Neural cell (in vitro differentiated cells): ENCODE measurements around the gene GRPR. TPM values are rescaled to one million over a fixed set of nuclear protein-coding genes. Genes with fewer than 3 reads are reported as not detected.

Experiments
- H2AFZ ChIP-seq: fragments of 200-600, 300-800 bp; sonication (generic), shearing (Covaris generic); 2 replicates; pipeline ENCODE4 v1.6.0; 2014; ENCODE audit warnings: low read depth, mild to moderate bottlenecking, antibody characterized with exemption, low read length, moderate library complexity
- H3F3A ChIP-seq: fragments of 200-600 bp; shearing (Covaris generic); 2 replicates; pipeline ENCODE4 v1.6.1; 2016; ENCODE audit warnings: mild to moderate bottlenecking, moderate library complexity, mixed read lengths, antibody characterized with exemption, low read length; ENCODE audit not compliant: insufficient read depth, poor library complexity, severe bottlenecking
- H3K27ac ChIP-seq: fragments of 200-600, 300-800 bp; sonication (generic), shearing (Covaris generic); 2 replicates; pipeline ENCODE4 v1.5.1; 2014; ENCODE audit warnings: mild to moderate bottlenecking, low read length, moderate library complexity
- H3K27me3 ChIP-seq: fragments of 300-800, 200-600 bp; sonication (generic), shearing (Covaris generic); 2 replicates; pipeline ENCODE4 v1.6.0; 2014; ENCODE audit warnings: mild to moderate bottlenecking, low read depth, low read length, moderate library complexity; ENCODE audit not compliant: insufficient read depth
- H3K36me3 ChIP-seq: fragments of 300-800, 200-600 bp; sonication (generic), shearing (Covaris generic); 2 replicates; pipeline ENCODE4 v1.5.1; 2014; ENCODE audit warnings: mild to moderate bottlenecking, antibody characterized with exemption, low read length, moderate library complexity; ENCODE audit not compliant: insufficient read depth
- H3K4me2 ChIP-seq: fragments of 300-800, 200-600 bp; sonication (generic), shearing (Covaris generic); 2 replicates; pipeline ENCODE4 v1.6.0; 2014; ENCODE audit warnings: mild to moderate bottlenecking, low read length
- H3K4me3 ChIP-seq: fragments of 300-800, 200-600 bp; sonication (generic), shearing (Covaris generic); 2 replicates; pipeline ENCODE4 v1.5.1; 2014; ENCODE audit warnings: mild to moderate bottlenecking, low read length, moderate library complexity
- H3K79me2 ChIP-seq: fragments of 200-600 bp; shearing (Covaris generic); replicated peaks from 2 replicates; pipeline ENCODE4 v1.6.0; 2014; ENCODE audit warnings: mild to moderate bottlenecking, low read length, moderate library complexity; ENCODE audit not compliant: insufficient read depth
- H3K9ac ChIP-seq: fragments of 300-800, 200-600 bp; sonication (generic), shearing (Covaris generic); 2 replicates; pipeline ENCODE4 v1.6.1; 2016; ENCODE audit warnings: mild to moderate bottlenecking, low read length, mixed read lengths
- H3K9me2 ChIP-seq: fragments of 200-600 bp; shearing (Covaris generic); 2 replicates; pipeline ENCODE4 v1.6.1; 2016; ENCODE audit warnings: mild to moderate bottlenecking, low read length, mixed read lengths; ENCODE audit not compliant: insufficient read depth
- H3K9me3 ChIP-seq: fragments of 200-600, 300-800 bp; sonication (generic), shearing (Covaris generic); 2 replicates; pipeline ENCODE4 v1.6.1; 2016; ENCODE audit warnings: mild to moderate bottlenecking, mixed run types, low read length, moderate library complexity, mixed read lengths
- H4K20me1 ChIP-seq: fragments of 200-600 bp; shearing (Covaris generic); 2 replicates; pipeline ENCODE4 v1.6.1; 2016; ENCODE audit warnings: mild to moderate bottlenecking, mixed run types; ENCODE audit not compliant: insufficient read depth
- EP300 ChIP-seq: fragments of 450-650 bp; conservative IDR thresholded peaks from 2 replicates; pipeline ENCODE4 v1.6.1; 2014; ENCODE audit warnings: antibody characterized with exemption, mild to moderate bottlenecking, moderate library complexity; ENCODE audit not compliant: poor library complexity, severe bottlenecking
- EZH2 ChIP-seq: fragments of 200-600, 300-800 bp; shearing (Covaris generic), sonication (generic); IDR thresholded peaks from 2 replicates; pipeline ENCODE4 v1.6.1; 2014; ENCODE audit warnings: antibody characterized with exemption, low read length, borderline replicate concordance, mild to moderate bottlenecking; ENCODE audit not compliant: insufficient read depth, poor library complexity, severe bottlenecking
- MXI1 ChIP-seq: fragments of 450-650 bp; conservative IDR thresholded peaks from 2 replicates; pipeline ENCODE4 v1.6.1; 2014; ENCODE audit warnings: antibody characterized with exemption, mild to moderate bottlenecking; ENCODE audit not compliant: poor library complexity, severe bottlenecking
- POLR2AphosphoS5 ChIP-seq: IDR thresholded peaks from 2 replicates; pipeline ENCODE4 v1.6.1; 2012
- RAD21 ChIP-seq: fragments of 450-650 bp; conservative IDR thresholded peaks from 2 replicates; pipeline ENCODE4 v1.6.1; 2014; ENCODE audit warnings: antibody characterized with exemption, mild to moderate bottlenecking, moderate library complexity
- SMC3 ChIP-seq: fragments of 450-650 bp; conservative IDR thresholded peaks from 2 replicates; pipeline ENCODE4 v1.6.1; 2014; ENCODE audit warnings: antibody characterized with exemption, mild to moderate bottlenecking, moderate library complexity; ENCODE audit not compliant: poor library complexity
- TAF1 ChIP-seq: IDR thresholded peaks from 2 replicates; pipeline ENCODE4 v1.6.1; 2012; ENCODE audit warnings: low read depth
- polyA plus RNA-seq: library from polyadenylated mRNA; depleted of rRNA; stranded (reverse); fragments of >200 nt; gene quantifications from 2 replicates; pipeline ENCODE4 v1.2.3, GENCODE V29; 2014
- TF ChIP-seq, protein P1 (sequence below): IDR thresholded peaks from 2 replicates; pipeline ENCODE4 v1.6.1; 2012; ENCODE audit warnings: borderline replicate concordance
- TF ChIP-seq, protein P2 (sequence below): fragments of 450-650 bp; IDR thresholded peaks from 2 replicates; pipeline ENCODE4 v1.5.1; 2014; ENCODE audit warnings: antibody characterized with exemption, mild to moderate bottlenecking, moderate library complexity; ENCODE audit not compliant: poor library complexity, severe bottlenecking

The GRPR gene
- polyA plus RNA-seq, 1 donor from 2014 or later = not detected

DNA sequence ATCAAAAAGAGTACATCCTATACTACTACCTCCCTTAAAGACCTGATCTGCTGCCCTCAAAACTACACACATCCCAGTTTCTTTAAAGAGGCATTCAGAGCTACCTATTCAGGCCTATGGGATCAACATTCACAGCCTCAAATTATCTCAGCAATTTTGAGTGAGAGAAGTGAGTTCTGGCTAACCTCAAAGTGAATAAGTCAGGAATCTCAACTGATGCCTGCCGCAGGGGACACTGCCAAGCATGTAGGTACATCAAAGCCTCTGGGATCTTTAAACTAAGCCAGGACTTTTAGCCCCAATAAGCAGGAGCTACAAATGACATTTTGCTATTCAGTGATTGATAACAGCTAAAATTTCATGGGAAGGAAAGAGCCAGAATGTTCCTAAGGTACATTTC is 11.6 kb downstream of the GRPR start:
- Histone ChIP-seq H3K4me3 (no peak overlapping the region), H3K9me2 (no peaks in the 10 kb centered on the region), H3K9ac (no peak overlapping the region), H3K36me3 (no peaks in the 10 kb centered on the region), H2AFZ (no peak overlapping the region), H3K79me2 (no peaks in the 10 kb centered on the region), H3K4me2 (no peak overlapping the region), H3F3A (no peaks in the 10 kb centered on the region), H3K27ac (no peak overlapping the region), H4K20me1 (no peaks in the 10 kb centered on the region), H3K9me3 (no peaks in the 10 kb centered on the region), H3K27me3 (no peaks in the 10 kb centered on the region)
- TF ChIP-seq EZH2 (no peak), POLR2AphosphoS5 (no peak), RAD21 (no peak)
- TF ChIP-seq, protein P1, sequence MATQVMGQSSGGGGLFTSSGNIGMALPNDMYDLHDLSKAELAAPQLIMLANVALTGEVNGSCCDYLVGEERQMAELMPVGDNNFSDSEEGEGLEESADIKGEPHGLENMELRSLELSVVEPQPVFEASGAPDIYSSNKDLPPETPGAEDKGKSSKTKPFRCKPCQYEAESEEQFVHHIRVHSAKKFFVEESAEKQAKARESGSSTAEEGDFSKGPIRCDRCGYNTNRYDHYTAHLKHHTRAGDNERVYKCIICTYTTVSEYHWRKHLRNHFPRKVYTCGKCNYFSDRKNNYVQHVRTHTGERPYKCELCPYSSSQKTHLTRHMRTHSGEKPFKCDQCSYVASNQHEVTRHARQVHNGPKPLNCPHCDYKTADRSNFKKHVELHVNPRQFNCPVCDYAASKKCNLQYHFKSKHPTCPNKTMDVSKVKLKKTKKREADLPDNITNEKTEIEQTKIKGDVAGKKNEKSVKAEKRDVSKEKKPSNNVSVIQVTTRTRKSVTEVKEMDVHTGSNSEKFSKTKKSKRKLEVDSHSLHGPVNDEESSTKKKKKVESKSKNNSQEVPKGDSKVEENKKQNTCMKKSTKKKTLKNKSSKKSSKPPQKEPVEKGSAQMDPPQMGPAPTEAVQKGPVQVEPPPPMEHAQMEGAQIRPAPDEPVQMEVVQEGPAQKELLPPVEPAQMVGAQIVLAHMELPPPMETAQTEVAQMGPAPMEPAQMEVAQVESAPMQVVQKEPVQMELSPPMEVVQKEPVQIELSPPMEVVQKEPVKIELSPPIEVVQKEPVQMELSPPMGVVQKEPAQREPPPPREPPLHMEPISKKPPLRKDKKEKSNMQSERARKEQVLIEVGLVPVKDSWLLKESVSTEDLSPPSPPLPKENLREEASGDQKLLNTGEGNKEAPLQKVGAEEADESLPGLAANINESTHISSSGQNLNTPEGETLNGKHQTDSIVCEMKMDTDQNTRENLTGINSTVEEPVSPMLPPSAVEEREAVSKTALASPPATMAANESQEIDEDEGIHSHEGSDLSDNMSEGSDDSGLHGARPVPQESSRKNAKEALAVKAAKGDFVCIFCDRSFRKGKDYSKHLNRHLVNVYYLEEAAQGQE = no peak

DNA sequence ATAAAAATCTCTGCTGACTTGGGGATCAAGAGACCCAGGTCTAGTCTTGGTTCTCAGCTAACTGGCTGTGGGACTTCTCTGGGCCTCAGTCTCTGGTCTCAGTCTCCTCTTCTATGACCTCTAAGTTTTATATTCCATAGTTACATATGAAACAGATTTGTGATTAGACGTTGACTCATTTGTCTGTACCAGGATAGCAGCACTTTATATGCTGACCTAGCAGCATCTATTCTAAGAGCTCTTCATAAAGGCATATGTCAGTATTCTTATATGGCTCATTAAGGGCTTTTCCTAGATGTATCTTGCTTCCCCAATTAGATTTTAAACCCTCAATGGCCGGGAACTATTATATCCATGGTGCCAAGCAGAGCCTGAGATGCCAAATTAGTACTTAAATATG is 12.7 kb downstream of the GRPR start:
- Histone ChIP-seq H4K20me1 (no peaks in the 10 kb centered on the region), H2AFZ (no peak overlapping the region), H3K9ac (no peak overlapping the region), H3K4me2 (no peak overlapping the region), H3K27ac (no peak overlapping the region), H3K36me3 (no peaks in the 10 kb centered on the region), H3K9me3 (no peaks in the 10 kb centered on the region), H3K27me3 (no peaks in the 10 kb centered on the region), H3F3A (no peaks in the 10 kb centered on the region), H3K79me2 (no peaks in the 10 kb centered on the region), H3K9me2 (no peaks in the 10 kb centered on the region), H3K4me3 (no peak overlapping the region)
- TF ChIP-seq MXI1 = no peak
- TF ChIP-seq EZH2 = no peak

DNA sequence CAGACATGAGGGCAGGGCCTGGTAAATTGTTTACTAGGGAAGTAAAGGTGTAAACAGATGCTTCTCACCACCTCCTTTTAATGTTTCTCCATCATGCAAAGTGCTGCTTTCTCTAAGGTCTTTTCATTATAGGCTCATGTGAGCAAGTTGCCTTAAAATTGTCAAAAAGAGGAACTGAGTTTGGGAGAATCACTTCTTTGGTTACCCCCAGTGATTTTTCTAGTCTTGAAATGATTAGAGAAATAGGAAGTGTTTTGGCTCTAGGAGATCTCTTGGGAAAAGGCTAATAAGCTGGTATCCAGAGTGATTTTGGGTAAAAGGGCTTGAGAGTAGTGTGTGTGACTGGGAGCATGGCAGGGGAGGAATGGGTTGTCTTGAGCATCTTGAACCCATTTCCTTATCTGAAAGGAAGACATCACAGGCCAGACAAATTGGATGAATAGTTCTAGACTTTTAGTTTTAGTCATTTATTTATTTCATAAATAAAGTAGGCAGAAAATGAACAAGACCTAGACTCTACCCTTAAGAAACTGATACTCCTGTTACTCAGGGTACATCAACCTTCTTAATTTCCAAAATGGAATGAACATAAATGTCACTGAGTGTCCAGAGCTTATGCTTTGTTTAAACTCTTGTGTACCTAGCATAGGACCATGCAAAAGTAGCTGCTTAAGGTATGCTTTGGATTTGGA is 14.2 kb downstream of the GRPR start:
- no peaks in the 10 kb centered on the region for H3K9me3 ChIP-seq
- H2AFZ ChIP-seq = no peak overlapping the region
- no peak for TF ChIP-seq MXI1
- no peak for TF ChIP-seq EZH2
- TF ChIP-seq, protein P2, sequence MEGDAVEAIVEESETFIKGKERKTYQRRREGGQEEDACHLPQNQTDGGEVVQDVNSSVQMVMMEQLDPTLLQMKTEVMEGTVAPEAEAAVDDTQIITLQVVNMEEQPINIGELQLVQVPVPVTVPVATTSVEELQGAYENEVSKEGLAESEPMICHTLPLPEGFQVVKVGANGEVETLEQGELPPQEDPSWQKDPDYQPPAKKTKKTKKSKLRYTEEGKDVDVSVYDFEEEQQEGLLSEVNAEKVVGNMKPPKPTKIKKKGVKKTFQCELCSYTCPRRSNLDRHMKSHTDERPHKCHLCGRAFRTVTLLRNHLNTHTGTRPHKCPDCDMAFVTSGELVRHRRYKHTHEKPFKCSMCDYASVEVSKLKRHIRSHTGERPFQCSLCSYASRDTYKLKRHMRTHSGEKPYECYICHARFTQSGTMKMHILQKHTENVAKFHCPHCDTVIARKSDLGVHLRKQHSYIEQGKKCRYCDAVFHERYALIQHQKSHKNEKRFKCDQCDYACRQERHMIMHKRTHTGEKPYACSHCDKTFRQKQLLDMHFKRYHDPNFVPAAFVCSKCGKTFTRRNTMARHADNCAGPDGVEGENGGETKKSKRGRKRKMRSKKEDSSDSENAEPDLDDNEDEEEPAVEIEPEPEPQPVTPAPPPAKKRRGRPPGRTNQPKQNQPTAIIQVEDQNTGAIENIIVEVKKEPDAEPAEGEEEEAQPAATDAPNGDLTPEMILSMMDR = no peak
- no peak for TF ChIP-seq EP300
- no peak for TF ChIP-seq TAF1
- TF ChIP-seq POLR2AphosphoS5 = no peak
- TF ChIP-seq SMC3 = no peak
- no peak for TF ChIP-seq RAD21
- TF ChIP-seq, protein P1 = no peak
- no peaks in the 10 kb centered on the region for H3K27me3 ChIP-seq
- H3K4me2 ChIP-seq = no peak overlapping the region
- no peak overlapping the region for H3K4me3 ChIP-seq
- H3K27ac ChIP-seq = no peak overlapping the region
- H4K20me1 ChIP-seq = no peaks in the 10 kb centered on the region
- H3F3A ChIP-seq = no peaks in the 10 kb centered on the region
- no peak overlapping the region for H3K9ac ChIP-seq
- H3K79me2 ChIP-seq = no peaks in the 10 kb centered on the region
- no peaks in the 10 kb centered on the region for H3K9me2 ChIP-seq
- no peaks in the 10 kb centered on the region for H3K36me3 ChIP-seq
